Thyroid gland (tissue), 4 donors: ENCODE results near the gene NR0B2. TPM values are rescaled to one million over a fixed set of nuclear protein-coding genes. Genes with fewer than 3 reads are reported as not detected.

Experiments
- DNase-seq, 2 donors: peaks; one replicate each; pipeline ENCODE4 v3.0.0-alpha.2; 2019
- H3K27ac ChIP-seq, 3 donors: fragments of 200-600 bp; sonication (generic); 1 replicate in 2 of 3; 2 replicates in 1 of 3; pipeline ENCODE4 v1.5.1; 2016 to 2019; ENCODE audit warnings: mild to moderate bottlenecking in 1 of 3, moderate library complexity in 1 of 3
- H3K27me3 ChIP-seq: fragments of 200-600 bp; sonication (generic); one replicate; pipeline ENCODE4 v1.5.1; 2019
- H3K36me3 ChIP-seq, 2 donors: fragments of 200-600 bp; sonication (generic); one replicate each; pipeline ENCODE4 v1.5.1; 2016 to 2019
- H3K4me1 ChIP-seq, 2 donors: fragments of 200-600 bp; sonication (generic); one replicate each; pipeline ENCODE4 v1.5.1; 2017 to 2019
- H3K4me3 ChIP-seq, 3 donors: fragments of 200-600 bp; sonication (generic); replicated peaks in 1 of 3; 1 replicate in 2 of 3; 2 replicates in 1 of 3; pipeline ENCODE4 v1.5.1; 2016; ENCODE audit warnings: mild to moderate bottlenecking in 1 of 3
- H3K9me3 ChIP-seq: fragments of 200-600 bp; sonication (generic); one replicate; pipeline ENCODE4 v1.5.1; 2017
- CTCF ChIP-seq, 6 experiments: fragments of 200-600 bp in 3 of 6; fragments of 450-650 bp in 3 of 6; sonication (generic) in 3 of 6; IDR thresholded peaks; one replicate each; pipeline ENCODE4 v1.5.1; 2016 to 2019; ENCODE audit warnings: antibody characterized with exemption in 6 of 6, mild to moderate bottlenecking in 2 of 6, inconsistent platforms in 1 of 6, moderate library complexity in 1 of 6
- POLR2A ChIP-seq, 2 donors: fragments of 450-650 bp; IDR thresholded peaks; one replicate each; pipeline ENCODE4 v1.6.1; 2017; ENCODE audit warnings: antibody characterized with exemption in 2 of 2, mild to moderate bottlenecking in 2 of 2, moderate library complexity in 1 of 2
- whole genome bisulfite sequencing, 2 donors: methylation state at CpG; one replicate each; pipeline ENCODE4 v1.1.5; 2017; 5-methylcytosine and 5-hydroxymethylcytosine counted together
- intact Hi-C: fragments of 100-400 bp; cut with DNase I; formaldehyde crosslinking; loops from one replicate; pipeline ENCODE4 v1.15.1; 2023
- total RNA-seq, 4 donors: library from RNA; depleted of rRNA; stranded (reverse); fragments of >200 nt; gene quantifications; one replicate each; pipeline ENCODE4 v1.2.3, GENCODE V29; 2016

The NR0B2 gene
- total RNA-seq, 4 donors from 2014 or later: not detected

- no peaks in the 10 kb centered on the region for H3K27me3 ChIP-seq
- intact Hi-C loops: loop anchor here (10.0 kb wide), 1 partner anchor 59 kb away; no protein-coding TSS in a partner anchor
- no peaks in the 10 kb centered on the region for H3K9me3 ChIP-seq
- H3K4me3 ChIP-seq: no peak overlapping the region
- peak overlapping the region in 1 of 3 donors; percentile 81 for H3K27ac ChIP-seq
- H3K4me1 ChIP-seq: peaks cover 3 to 19% of the 10 kb centered on the region in 2 donors
- DNase-seq: no peak
- no peaks in the 10 kb centered on the region for H3K36me3 ChIP-seq
- WGBS, 2 donors: 82 to 91% methylated on average over 8 to 9 of the region's 20 CpGs
- TF ChIP-seq CTCF (IDR thresholded peaks at IDR 0.05) (no peak), POLR2A (IDR thresholded peaks at IDR 0.05) (no peak)
Observed at GRCh38 chr1:26863685-26864077, 50.1 kb downstream of the NR0B2 start.

GRCh38 chr1:26862781-26863684 is 50.7 kb downstream of the NR0B2 start, which contains the start of gene SFN:
Gene SFN, plus strand, starts transcription at chr1:26863149. Its CDS starts 64 bp downstream, at chr1:26863213.
- DNase-seq: peak in 1 of 2 donors; percentile 22
- Histone ChIP-seq H3K4me3 (no peak within 1 kb of the TSS), H3K9me3 (no peaks in the 10 kb centered on the region), H3K27me3 (no peaks in the 10 kb centered on the region), H3K4me1 (peaks cover 3 to 19% of the 10 kb centered on the region in 2 donors), H3K27ac (peak within 1 kb of the TSS in 1 of 3 donors; percentile 81), H3K36me3 (no peaks in the 10 kb centered on the region)
- TF ChIP-seq POLR2A (IDR thresholded peaks at IDR 0.05) (no peak), CTCF (IDR thresholded peaks at IDR 0.05) (no peak)
- WGBS, 2 donors: 78 to 80% methylated on average over 33 to 35 of the region's 37 CpGs
- intact Hi-C loops: loop anchor here (10.0 kb wide), 1 partner anchor 58 kb away; no protein-coding TSS in a partner anchor

- Histone ChIP-seq H3K27me3 (no peaks in the 10 kb centered on the region), H3K4me3 (no peak overlapping the region), H3K4me1 (peaks cover 3 to 19% of the 10 kb centered on the region in 2 donors), H3K9me3 (no peaks in the 10 kb centered on the region), H3K27ac (no peak overlapping the region), H3K36me3 (no peaks in the 10 kb centered on the region)
- no peak for DNase-seq
- no peak for TF ChIP-seq POLR2A (IDR thresholded peaks at IDR 0.05)
- TF ChIP-seq CTCF (IDR thresholded peaks at IDR 0.05): no peak
- 84 to 90% methylated on average over 7 of the region's 7 CpGs for WGBS, 2 donors
- intact Hi-C loops: loop anchor here (10.0 kb wide), 1 partner anchor 57 kb away; no protein-coding TSS in a partner anchor
Observed at GRCh38 chr1:26861889-26862378, 51.8 kb downstream of the NR0B2 start.

Other genes starting within 250 kb of the NR0B2 start
- 10 to 100 TPM; 44.1 to 97.3 (median 78.4) TPM for gene ARID1A, start 218.0 kb downstream of the NR0B2 start, total RNA-seq
- gene PIGV, start 126.0 kb downstream of the NR0B2 start, total RNA-seq: 10 to 100 TPM; 20.5 to 39.4 (median 27.8) TPM
- 10 to 100 TPM; 11.4 to 33.1 (median 21.4) TPM for gene ZDHHC18, start 87.3 kb downstream of the NR0B2 start, total RNA-seq
- under 1 TPM in 3 of 4 donors, not detected in 1; 0.54 to 0.73 (median 0.54) TPM for gene SFN, start 50.8 kb downstream of the NR0B2 start, total RNA-seq
- 10 to 100 TPM; 14.3 to 18.8 (median 16.4) TPM for gene GPN2, start 23.7 kb downstream of the NR0B2 start, total RNA-seq
- gene GPATCH3, start 13.5 kb downstream of the NR0B2 start, total RNA-seq: 10 to 100 TPM in 3 of 4 donors, 1 to 10 TPM in 1; 8.6 to 12.5 (median 11.6) TPM
- 10 to 100 TPM; 44.1 to 80.2 (median 55.9) TPM for gene NUDC, start 7.8 kb upstream of the NR0B2 start, total RNA-seq
- 10 to 100 TPM; 13.2 to 30.3 (median 22.6) TPM for gene KDF1, start 46.5 kb upstream of the NR0B2 start, total RNA-seq
- 1 to 10 TPM; 2.9 to 8.5 (median 6.5) TPM for gene TRNP1, start 79.7 kb upstream of the NR0B2 start, total RNA-seq
- 10 to 100 TPM in 3 of 4 donors, 1 to 10 TPM in 1; 4.7 to 21.0 (median 11.8) TPM for gene TENT5B, start 98.9 kb upstream of the NR0B2 start, total RNA-seq
- gene SLC9A1, start 241.2 kb upstream of the NR0B2 start, total RNA-seq: 10 to 100 TPM; 13.3 to 26.1 (median 19.9) TPM